Measurements from ENCODE around the gene CFAP92. TPM values are rescaled to one million over a fixed set of nuclear protein-coding genes. Genes with fewer than 3 reads are reported as not detected.

Gene CFAP92
- polyA plus RNA-seq, 1 donor, result 1.1 TPM

DNA sequence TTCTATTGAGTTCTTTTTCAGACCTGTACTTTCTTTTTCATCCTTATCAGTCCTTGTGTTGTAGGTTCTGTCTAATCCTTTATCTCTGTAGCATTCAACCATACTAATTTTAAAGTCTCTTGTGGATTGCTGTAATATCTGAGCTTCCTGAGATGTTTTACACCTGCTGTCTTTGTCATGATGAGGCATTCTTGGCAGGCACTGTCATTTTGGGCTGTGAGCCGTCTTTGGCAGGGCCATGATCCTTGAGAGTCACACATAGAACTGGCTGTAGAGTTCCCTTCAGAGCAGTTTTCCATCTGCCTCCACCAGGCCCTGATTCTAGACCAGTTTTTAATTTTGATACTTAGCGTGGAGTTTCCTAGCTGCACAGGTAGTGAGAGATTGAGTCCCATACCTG, 13.9 kb upstream of the CFAP92 start:
- DNase-seq (ENCODE audit: low read depth), result no peak

DNA sequence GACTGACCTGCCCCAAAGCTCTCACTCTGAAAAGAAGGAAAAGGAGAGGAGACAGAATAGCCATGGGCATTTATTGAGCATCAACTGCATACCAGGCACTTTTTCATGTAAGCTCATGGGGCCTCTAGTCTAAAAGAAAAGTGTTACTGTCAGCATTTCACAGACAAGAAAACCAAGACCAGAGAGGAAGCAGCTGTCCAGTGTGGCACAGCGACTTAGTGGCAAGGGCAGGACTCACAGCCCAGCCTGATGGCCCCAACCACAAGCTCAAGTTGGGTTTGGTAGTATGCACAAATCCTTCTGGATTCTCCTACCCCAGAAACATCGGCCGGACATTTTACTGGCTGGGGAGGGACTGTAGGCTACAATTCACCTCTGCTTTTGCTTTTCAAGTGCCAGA, 13.0 kb upstream of the CFAP92 start:
- no peak for DNase-seq (ENCODE audit: low read depth)

DNA sequence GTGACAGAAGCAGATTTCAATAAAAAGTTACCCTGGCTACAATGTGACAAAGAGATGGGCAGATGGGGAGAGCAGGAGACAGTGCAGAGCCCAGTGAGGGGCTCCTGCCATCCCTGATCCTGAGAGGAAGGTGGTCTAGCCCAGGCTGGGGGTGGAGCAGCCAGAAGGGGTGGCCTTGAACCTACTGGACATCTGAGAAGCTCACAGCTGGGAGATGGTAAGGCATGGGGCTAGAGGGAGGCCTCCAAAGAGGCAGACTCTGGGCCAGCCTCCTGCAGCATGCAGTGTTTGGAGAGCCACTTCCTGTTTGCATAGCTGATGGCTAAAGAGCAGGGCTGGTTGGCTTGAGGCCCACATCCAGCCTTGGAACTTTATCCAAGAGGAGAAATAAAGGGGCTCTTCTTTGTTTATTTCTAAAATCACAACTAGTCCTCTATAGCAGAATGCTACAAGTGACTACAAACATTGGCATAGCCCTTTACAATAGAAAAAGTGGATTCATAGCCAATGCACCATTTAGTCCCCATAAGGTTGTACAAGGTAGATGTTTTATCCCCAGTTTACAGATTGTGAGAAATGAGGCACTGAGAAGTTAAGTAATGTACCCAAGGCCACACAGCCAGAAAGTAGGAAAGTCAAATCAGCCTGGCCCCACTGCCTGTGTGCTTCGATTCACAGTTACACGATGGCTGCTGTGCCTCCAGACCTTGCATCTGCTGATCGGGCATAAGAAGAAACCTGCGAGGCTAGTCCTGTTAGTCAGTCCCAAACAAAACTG, 11.8 kb upstream of the CFAP92 start:
- no peak for DNase-seq (ENCODE audit: low read depth)

DNA sequence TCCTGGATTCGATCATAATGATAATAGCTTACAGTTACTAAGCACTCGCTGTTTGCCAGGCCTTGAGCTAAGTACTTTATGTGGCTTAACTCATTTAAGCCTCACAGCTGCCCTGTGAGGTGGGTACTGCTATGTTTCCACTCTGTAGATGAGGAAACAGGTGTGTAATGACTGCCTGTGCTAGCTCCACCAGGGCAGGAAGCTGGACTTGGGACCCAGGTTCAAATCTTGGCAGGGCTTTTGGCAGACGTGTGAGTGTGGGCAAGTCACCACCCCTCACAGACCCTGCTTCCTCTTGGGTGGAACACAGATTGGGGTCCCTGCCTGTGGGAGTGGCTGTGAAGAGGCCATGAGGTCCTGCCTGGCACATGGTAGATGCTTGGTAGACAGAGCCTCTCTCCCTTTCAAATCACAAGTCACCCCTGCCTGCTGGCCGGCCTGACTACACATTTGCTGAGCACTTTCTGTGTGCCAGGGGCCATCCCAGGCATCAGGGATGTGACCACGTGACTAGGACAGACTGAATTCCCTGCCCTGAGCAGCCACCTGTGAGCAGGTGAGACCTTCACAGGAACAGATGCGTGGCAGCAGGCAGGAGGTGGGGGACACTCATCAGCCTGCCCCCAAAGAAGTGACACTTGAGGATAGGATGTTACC, 10.9 kb upstream of the CFAP92 start:
- no peak for DNase-seq (ENCODE audit: low read depth)

DNA sequence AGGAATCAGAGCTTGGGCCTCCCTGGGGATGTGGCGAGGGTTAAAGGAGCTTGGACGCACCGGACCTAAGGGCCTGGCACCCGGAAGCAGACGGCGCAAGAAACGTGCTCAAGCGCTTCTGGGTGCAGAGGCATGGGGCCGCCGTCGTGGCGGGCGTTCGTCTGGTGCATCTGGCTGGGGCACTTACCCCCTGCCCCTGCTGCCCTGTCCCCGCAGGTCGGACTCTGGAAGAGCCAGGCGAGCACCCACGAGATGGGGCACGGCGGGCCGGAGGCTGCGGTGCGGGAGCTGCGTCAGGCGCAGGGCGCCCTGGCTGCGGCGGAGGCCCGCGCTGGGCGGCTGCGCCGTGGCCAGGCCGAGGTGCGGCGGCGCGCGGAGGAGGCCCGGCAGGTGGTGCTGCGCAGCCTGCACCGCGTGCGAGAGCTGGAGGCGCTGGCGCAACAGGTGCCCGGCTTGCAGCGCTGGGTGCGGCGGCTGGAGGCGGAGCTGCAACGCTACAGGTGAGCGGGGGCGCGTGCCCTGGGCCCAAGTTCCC, 9.8 kb upstream of the CFAP92 start:
- DNase-seq (ENCODE audit: low read depth), result no peak

DNA sequence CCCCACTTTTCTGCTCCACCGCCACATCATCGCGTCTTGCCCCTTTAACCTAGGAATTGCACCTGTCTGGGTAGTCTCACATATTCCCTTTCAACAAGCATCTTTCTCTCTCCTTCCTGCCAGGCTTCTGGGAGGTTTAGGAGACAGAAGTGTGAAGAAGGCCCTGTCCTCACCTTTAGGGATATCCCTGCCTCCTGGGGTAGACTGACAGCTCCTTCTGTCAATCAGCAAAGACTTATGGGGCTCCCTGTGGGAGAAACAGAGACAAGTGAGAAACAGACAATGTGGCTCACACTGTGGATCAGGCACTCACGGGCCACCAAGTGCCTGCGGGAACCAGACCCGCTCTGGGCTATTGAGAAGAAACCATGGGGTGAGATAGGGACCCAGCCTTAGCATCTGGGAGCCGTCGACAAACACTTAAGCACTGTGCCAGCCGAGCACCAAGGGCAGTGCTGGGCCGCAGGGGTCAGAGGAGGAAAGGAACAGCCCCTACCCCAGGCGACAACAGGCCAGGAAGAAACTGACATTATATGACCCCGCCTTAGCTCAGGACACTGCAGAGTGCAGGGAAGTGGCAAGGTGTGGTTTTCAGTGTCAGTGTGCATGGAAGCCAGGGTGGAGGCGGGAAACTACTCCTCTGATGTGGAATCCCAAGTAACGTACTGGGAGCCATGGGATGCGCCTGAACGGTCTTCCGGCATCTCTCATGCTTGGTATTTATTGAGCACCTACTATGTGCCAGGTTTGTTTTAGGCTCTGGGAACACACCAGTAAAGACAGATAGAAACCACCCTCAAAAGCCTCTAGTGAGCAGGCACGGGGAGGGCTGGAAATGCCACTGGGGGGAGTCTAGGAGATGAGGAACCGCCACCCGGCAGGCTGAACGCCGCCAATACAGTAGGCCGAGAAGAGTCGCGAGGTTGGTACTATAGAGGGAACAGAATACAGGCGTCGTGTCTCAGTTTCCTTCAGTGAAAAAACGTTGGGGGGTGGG, 9.0 kb upstream of the CFAP92 start:
- no peak for DNase-seq (ENCODE audit: low read depth)

DNA sequence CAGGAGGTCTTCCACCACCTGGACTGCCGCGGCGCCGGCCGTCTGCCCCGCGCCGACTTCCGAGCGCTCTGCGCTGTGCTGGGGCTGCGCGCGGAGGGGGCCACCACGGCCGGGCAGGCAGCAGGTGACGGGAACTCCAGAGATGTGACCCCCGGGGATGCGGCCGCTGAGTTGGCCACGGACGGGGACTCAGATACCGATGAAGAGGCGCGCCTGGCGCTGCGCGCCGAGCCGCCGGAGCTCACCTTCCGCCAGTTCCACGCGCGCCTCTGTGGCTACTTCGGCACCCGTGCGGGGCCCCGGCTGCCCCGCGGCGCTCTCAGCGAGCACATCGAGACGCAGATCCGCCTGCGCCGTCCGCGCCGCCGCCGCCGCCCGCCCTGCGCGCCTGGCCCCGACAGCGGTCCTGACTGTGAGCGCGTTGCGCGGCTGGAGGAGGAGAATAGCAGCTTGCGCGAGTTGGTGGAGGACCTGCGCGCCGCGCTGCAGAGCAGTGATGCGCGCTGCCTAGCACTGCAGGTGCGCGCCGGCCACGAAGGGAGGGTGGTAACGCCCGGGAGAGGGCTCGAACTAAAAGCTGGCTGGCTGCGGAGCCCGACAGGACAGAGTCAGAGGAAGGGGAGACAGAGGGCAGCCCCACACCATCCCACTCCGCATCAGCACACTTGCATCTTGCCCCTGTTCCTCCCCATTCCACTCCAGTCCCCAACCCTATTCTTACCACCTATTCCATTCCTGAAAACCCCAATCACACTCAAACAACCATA, 8.1 kb upstream of the CFAP92 start:
- no peak for DNase-seq (ENCODE audit: low read depth)

DNA sequence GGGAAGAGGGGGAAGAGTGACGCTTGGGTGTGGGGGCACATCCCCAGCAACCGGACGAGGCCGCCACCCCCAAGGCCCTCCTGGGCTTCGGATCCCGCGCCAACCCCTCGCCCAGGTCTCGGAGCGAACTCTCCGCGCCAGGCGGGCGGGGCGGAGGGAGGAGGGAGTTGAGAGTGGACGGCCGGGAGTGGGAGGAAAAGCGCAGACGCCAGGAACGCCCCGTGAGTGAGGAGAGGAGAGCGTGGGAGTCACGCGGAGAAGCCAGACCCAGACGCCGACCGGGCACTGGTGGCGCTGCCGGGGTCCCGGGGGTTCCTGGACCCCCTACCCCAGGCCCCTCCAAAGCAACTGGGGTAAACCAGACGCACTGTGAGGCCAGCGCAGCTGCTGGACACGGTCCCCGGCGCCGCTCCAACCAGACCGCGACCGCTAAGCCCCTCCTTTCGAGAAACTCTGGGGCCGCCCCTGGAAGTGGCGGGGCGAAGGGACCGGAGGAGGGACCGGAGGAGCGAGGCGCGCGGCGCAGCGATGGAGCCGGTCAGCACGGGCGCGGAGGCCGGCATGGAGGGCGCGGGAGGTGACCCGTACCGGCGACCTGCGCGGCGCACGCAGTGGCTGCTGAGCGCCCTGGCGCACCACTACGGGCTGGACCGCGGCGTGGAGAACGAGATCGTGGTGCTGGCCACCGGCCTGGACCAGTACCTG, 7.4 kb upstream of the CFAP92 start, which contains the start of gene EFCC1:
Gene EFCC1 (plus strand): TSS at position 204 of the 705 bp plus-strand sequence. CDS start 325 bp downstream, at position 529.
- DNase-seq (ENCODE audit: low read depth), result no peak

DNA sequence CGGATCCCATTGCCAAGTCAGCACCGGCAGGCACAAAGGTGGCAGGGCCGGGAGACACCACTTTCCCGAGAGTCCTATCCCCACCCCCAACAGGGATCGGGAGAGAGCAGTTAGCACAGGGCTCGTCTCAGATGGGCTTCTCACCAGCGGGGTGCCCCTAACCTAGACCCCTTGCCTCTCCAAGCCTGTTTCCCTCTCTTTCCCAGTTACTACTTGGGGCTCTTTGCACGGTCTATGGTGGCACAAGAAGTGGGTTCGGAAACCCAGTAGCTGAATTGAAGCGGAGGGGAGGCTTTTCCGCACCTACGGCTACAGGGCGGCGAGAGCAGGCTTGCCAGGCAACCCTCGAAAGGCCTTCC, 6.8 kb upstream of the CFAP92 start:
- no peak for DNase-seq (ENCODE audit: low read depth)

DNA sequence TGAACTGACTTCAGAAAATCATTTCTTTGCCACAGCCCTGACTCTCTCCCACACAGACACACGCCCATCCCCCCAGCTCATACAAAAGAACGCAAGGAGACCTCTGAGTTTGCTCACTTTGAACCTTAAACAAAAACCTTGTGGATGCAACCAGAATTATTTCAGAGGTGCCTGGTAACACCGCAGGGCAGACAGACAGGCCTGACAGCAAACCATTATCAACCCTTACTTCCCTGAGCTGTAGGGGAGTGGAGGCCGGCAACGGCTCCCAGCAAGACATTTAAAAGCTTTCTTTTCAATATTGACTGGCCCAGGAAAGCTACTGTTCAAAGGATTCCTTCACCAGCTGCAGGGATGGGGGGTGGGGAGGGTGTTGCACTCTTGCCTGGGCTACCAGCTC, 5.2 kb upstream of the CFAP92 start:
- DNase-seq (ENCODE audit: low read depth), result no peak

DNA sequence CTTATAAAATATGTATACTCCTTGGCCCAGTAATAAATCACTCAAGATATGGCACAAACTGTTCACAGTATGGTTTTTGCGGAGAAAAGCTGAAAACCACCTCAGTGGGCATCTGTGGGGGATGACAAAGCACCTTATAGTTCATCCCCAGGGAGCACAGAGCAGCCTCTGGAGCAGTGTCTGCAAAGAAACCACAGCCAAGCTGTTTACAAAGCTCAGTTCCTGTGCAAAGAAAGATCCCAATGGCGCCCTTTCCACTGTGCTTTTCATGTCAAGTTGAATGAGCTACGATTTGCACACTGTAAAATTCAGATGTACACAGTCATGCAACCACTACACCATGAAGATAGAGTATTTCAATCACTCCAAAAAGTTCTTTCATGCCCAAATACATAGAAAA, 4.7 kb upstream of the CFAP92 start:
- no peak for DNase-seq (ENCODE audit: low read depth)

DNA sequence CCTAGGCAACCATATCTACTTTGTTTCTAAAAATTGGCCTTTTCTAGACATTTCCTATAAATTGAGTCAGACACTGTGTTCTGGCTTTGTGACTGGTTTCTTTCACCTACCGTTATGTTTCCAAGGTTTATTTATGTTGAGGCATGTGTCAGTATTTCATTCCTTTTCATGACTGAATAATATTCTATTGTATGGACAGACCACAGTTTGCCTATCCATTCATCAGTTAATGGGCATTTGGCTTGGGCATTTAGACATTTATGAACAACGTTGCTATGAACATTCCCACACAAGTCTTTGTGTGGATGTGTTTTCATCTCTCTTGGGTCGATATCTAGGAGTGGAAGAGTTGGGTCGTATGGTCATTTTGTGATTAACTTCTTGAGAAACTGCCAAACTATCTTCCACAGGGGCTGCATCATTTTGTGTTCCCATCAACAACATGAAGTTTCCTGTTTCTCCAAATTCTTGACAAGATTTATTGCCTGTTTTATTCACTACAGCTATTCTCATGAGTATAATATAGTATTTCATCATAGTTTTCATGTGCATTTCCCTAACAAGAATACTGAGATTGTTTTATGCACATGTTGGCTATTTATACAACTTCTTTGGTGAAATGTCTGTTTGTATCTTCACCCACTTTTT, 3.7 kb upstream of the CFAP92 start:
- no peak for DNase-seq (ENCODE audit: low read depth)

DNA sequence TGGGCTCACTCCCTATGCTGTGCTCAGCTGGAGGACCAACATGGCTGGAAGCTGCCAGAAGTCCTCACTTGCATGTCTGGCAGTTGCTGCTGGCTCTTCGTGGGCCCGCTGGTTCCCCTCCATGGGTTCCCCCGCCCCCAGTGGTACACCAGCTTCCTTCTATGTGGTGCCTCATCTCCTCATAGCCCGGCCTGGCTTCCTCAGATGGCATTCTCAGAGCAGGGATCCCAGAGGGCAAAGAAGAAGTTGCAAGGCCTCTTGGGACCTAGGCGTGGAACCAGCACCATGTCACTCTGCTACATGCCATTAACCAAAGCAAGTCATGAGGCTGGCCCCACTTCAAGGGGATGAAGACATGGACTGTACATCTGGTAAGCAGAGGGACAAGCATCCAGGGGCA, 2.9 kb upstream of the CFAP92 start:
- no peak for DNase-seq (ENCODE audit: low read depth)

DNA sequence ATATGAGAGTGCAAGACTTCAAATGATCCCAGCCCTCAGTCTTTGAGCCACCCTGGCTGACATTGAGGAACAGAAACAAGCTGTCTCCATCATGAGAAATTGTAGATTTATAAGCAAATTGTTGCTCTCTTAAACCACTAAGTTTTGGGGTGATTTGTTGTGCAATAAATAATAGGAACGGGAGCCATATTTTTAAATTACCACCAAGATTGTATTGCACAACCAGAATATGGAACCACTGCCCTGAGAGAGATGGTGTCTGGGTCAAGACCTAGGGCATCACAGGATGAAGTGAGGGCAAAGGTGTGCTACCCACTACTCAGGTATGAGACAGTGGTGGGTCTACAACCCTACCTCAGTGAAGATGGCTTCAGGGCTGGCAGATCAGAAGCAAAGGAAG, 2.3 kb upstream of the CFAP92 start:
- DNase-seq (ENCODE audit: low read depth), result no peak

DNA sequence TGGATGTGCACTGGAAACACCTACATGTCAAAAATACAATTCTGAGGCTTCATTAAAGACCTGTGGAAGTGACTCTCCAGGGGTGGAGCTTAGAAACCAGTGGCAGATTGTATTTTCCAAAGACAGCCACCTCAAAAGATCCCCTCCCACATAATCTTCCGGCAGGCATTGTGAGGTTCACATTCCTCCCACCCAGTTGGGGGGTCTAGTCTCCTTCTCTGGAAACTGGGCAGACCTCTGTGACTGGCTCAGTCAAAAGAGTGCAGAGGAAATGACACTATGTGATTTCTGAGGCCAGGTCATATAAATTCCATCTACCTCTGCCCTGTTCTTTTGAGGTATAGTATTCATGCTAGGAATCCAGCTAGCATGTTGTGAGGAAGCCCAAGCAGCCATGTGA, 1.9 kb upstream of the CFAP92 start:
- DNase-seq (ENCODE audit: low read depth), result no peak

DNA sequence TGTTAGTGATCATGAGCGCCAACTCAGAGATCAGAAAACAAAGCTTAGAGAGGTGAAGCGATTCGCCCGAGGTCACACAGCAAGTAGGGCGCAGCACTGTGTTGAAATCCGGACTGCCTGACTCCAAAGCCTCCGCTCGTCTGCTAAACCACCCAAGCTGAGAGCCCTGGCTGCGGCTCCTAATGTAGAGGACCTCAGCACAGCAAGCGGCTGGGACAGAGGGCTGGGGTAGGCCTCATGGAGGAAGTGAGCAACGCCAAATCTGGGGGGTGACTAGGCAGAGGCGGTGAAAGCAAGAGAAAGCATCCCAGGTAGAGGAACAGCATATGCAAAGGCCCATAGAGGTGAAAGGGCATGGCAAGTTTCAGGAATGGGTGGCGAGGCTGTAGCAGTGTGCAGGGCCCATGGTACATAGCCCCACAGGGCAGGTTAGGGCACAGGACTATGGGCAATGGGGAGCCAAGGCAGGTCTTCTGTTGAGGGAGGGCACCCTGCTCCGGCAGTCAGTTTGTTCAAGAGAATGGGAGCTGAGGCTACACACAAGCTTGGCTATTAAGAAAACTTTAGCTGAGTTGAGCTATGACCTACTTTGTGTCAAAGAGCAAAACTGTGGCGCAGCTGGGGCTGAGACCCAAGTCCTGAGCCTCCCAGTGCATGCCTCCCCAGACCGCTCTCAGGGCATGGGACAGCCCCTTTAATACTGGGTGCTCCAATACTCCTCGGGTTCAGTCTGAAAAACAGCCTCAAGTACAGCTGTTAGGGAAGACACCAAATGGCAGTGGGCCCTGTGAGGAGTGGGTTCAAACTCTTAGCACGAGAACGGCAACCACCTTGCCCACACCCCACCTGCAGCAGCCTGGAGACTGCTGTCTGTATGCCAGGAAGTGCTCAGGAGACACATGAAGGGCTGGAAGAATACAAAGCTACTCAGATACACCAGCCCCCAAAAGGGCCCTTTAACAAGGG, 988 bp upstream of the CFAP92 start:
- no peak for DNase-seq (ENCODE audit: low read depth)

DNA sequence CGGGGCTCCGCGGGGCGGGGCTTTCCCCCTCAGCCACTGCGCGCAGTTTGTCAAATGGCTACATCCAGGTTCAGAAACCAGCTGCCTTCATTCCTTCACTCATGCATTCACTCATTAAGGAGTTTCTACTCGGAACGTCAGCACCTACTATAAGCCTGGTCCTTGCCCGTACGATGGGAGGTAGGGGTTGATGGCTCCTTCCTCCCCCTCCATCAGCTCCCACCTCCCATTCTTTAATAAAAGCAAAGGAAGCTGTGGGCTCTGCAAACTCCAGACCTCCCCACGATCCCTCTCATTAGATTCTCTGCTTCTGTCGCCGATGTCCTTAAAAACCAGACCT, 267 bp upstream of the CFAP92 start:
- no peak for DNase-seq (ENCODE audit: low read depth)

DNA sequence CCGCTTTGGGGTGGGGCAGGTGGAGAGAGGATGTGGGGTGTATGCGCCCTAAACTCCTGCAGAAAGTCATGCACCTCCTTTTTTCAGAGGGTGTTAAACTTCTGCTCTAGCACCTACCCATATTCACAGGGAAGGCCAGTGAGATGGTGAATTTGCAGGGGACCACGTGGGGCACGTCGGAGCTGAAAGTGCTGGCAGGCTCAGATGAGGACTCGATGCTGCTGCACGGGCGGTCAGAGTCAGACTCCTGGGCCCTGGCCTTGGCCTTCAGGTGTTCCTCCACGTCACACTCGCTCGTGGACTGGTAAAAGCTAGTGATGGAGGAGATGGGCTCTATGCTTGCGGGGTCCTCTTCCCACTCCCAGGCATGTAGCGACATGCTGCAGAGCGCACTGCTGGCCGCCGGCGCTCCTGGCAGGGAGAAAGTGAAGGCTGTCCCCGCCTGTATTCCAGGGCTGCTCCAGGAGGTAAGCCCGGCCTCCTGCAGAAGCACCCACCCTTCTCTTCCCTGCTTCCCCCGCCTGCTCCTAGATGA, 883 bp downstream of the CFAP92 start:
- DNase-seq (ENCODE audit: low read depth), result no peak
